Measurements from ENCODE around the gene IGF1R. TPM values are rescaled to one million over a fixed set of nuclear protein-coding genes. Genes with fewer than 3 reads are reported as not detected.

IGF1R gene
- total and polyA plus RNA-seq, 2 of the 13 experiments (the other 11 are each of a cell fraction or from before 2014, with no cell fraction given), result 15.9 to 18.4 TPM

- TF ChIP-seq RERE (CRISPR knock-in tag; IDR thresholded peaks at IDR 0.05; ENCODE audit: low read depth) (no peak), RCOR2 (CRISPR knock-in tag; IDR thresholded peaks at IDR 0.05) (peak; percentile 14; the same call in 1 of the 2 replicates), FOSL2 (CRISPR knock-in tag; IDR thresholded peaks at IDR 0.05) (peak; percentile 49), ZNF547 (CRISPR knock-in tag; IDR thresholded peaks at IDR 0.05) (no peak), TCF7 (IDR thresholded peaks at IDR 0.05; ENCODE audit: low read depth) (0 out of 2 replicates have a peak, but pooled peaks have one; percentile 28), ZSCAN30 (CRISPR knock-in tag; IDR thresholded peaks at IDR 0.05) (no peak), PITX1 (CRISPR knock-in tag; IDR thresholded peaks at IDR 0.05) (no peak), ZBTB7A (CRISPR knock-in tag; IDR thresholded peaks at IDR 0.05) (no peak), GABPA (IDR thresholded peaks at IDR 0.05; ENCODE audit: low read depth, low read length) (no peak), GABPA (CRISPR knock-in tag; IDR thresholded peaks at IDR 0.05; ENCODE audit: low read depth) (peak; percentile 39), ERF (CRISPR knock-in tag; IDR thresholded peaks at IDR 0.05) (peak; percentile 25; the same call in 1 of the 2 replicates), RXRB (CRISPR knock-in tag; IDR thresholded peaks at IDR 0.05; ENCODE audit: borderline replicate concordance) (peak; percentile 61; the same call in 1 of the 2 replicates), HDAC2 (CRISPR knock-in tag; IDR thresholded peaks at IDR 0.05) (peak; percentile 73), GABPB1 (CRISPR knock-in tag; IDR thresholded peaks at IDR 0.05) (peak; percentile 30; the same call in 1 of the 2 replicates), ZNF33B (CRISPR knock-in tag; IDR thresholded peaks at IDR 0.05) (no peak), ZNF720 (CRISPR knock-in tag; IDR thresholded peaks at IDR 0.05) (no peak), FOXP4 (CRISPR knock-in tag; IDR thresholded peaks at IDR 0.05) (0 out of 2 replicates have a peak, but pooled peaks have one; percentile 53), PBX3 (CRISPR knock-in tag; IDR thresholded peaks at IDR 0.05; ENCODE audit: borderline replicate concordance) (no peak)
- TF ChIP-seq, protein P1, sequence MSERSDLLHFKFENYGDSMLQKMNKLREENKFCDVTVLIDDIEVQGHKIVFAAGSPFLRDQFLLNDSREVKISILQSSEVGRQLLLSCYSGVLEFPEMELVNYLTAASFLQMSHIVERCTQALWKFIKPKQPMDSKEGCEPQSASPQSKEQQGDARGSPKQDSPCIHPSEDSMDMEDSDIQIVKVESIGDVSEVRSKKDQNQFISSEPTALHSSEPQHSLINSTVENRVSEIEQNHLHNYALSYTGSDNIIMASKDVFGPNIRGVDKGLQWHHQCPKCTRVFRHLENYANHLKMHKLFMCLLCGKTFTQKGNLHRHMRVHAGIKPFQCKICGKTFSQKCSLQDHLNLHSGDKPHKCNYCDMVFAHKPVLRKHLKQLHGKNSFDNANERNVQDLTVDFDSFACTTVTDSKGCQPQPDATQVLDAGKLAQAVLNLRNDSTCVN (CRISPR knock-in tag; IDR thresholded peaks at IDR 0.05; ENCODE audit: borderline replicate concordance), result no peak; the same call in 1 of the 2 replicates
- TF ChIP-seq, protein P2, sequence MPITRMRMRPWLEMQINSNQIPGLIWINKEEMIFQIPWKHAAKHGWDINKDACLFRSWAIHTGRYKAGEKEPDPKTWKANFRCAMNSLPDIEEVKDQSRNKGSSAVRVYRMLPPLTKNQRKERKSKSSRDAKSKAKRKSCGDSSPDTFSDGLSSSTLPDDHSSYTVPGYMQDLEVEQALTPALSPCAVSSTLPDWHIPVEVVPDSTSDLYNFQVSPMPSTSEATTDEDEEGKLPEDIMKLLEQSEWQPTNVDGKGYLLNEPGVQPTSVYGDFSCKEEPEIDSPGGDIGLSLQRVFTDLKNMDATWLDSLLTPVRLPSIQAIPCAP (CRISPR knock-in tag; IDR thresholded peaks at IDR 0.05; ENCODE audit: low read depth), result no peak
Observed at GRCh38 chr15:98738689-98739401, 90.5 kb downstream of the IGF1R start (continued).
